Amniotic stem cell (primary cell): ENCODE data around the gene HIP1.
"Not testable (repeated sequence)": the region's sequence is repeated elsewhere in the genome, so short reads cannot be mapped to it uniquely, and the experiment has no call there.

Experiments
- DNase-seq: peaks from one replicate; lab custom pipeline; 2025; lab: John Stamatoyannopoulos, UW

Gene HIP1

GRCh38 chr7:75614401-75614800 is 124.3 kb downstream of the HIP1 start:
- DNase-seq: no peak

DNA sequence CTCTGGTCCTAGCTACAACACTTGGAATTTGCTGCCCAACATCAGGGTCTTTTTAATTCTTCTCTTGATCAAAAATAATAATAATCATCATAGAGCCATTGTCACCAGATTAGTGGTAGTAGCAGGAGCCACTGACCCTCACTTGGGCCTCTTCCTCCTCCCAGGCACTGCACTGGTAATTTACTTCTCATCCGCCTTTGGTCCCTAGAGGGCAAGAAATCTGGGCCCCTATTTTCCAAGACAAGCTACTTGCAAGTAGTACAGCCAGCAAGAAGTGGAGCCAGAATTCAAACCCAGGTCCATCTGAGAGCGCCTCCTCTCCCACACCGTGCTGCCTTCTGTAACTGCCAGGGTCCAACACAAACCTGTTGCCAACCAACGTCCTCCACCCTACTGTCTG is 125.4 kb downstream of the HIP1 start:
- DNase-seq: no peak

GRCh38 chr7:75611557-75612178 is 127.1 kb downstream of the HIP1 start:
- DNase-seq: no peak

DNA sequence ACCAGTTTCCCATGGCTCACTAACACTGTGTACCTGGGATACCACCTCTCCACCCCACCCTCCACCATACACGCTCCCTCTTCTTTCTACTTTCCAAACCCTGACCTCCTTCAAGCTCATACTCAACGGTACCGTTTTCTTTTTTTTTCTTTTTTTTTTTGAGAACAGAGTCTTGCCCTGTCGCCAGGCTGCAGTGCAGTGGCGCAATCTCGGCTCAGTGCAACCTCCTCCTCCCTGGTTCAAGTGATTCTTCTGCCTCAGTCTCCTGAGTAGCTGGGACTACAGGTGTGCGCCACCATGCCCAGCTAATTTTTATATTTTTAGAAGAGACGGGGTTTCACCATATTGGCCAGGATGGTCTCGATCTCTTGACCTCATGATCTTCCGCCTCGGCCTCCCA is 129.3 kb downstream of the HIP1 start:
- not testable (repeated sequence) for DNase-seq

GRCh38 chr7:75608451-75609122 is 130.2 kb downstream of the HIP1 start:
- no peak for DNase-seq

DNA sequence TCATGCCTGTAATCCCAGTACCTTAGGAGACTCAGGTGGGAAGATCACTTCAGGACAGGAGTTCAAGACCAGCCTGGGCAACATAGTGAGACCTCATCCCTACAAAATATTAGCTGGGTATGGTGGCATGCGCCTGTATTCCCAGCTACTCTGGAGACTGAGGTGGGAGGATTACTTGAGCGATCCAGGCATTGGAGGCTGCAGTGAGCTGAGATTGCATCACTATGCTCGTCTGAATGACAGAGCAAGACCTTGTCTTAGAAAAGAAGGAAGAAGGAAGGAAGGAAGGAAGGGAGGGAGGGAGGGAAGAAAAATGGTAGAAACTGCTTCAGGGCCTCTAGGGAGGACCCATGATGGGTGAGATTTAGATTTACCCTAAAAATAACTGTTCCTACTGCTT is 134.3 kb downstream of the HIP1 start:
- DNase-seq: no peak

GRCh38 chr7:75602831-75603230 is 135.9 kb downstream of the HIP1 start:
- not testable (repeated sequence) for DNase-seq

DNA sequence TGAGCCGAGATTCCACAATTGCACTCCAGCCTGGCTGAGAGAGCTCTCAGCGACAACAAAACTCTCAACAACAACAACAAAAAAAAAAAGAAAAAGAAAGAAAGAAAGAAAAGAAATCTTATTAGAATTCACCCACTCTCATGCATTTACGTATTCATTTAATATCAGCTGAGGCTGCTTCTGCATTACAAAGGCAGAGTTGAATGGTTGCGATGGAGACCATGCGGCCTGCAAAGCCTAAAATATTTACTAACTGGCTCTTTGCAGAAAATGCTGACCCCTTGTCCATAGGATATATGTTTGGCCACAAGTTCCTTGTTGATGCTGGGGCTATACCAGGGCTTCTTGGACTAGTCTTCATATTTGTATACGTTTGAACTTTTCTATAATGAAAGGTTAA is 137.2 kb downstream of the HIP1 start:
- DNase-seq: no peak

DNA sequence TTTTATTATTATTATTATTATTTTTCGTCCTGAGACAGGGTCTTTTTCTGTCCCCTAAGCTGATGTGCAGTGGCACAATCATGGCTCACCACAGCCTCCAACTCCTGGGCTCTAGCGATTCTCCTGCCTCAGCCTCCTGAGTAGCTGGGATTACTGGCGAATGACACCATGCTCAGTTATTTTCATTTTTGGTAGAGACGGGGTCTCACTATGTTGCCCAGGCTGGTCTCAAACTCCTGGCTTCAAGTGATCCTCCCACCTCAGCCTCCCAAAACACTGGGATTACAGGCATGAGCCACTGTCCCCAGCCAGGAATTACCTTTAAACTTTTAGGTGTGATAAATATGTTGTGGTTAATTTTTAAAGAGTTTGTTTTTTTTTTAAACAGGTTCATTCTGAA is 138.0 kb downstream of the HIP1 start:
- DNase-seq: not testable (repeated sequence)

- DNase-seq: no peak
These were observed 139.4 kb downstream of the HIP1 start for GRCh38 chr7:75599244-75599781.

GRCh38 chr7:75596727-75597614 is 141.8 kb downstream of the HIP1 start:
- no peak for DNase-seq

GRCh38 chr7:75595766-75596165 is 143.0 kb downstream of the HIP1 start:
- no peak for DNase-seq

DNA sequence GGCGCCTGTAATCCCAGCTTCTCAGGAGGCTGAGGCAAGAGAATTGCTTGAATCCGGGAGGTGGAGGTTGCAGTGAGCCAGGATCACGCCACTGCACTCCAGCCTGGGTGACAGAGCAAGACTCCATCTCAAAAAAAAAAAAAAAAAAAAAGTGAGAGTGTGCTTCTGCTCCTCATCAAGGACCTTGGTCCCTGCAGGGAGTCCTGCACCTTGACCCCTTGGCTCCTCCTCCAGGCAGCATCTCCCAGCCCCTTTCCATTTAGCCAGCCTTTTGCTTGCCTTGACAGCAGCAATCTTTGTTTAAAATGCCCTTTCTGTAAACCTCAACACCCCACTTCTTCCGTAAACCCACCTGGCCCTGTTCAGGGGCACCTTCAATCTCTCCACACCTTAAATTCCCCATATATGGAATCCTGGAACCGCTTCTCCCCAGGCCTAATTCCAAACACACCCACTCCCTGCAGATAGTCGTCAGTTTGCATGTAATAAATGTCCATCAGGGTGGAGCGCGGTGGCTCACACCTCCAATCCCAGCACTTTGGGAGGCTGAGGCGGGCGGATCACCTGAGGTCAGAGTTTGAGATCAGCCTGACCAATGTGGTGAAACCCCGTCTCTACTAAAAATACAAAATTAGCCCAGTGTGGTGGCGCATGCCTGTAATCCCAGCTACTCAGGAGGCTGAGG is 145.1 kb downstream of the HIP1 start:
- DNase-seq: not testable (repeated sequence)

- no peak for DNase-seq
These were observed 147.1 kb downstream of the HIP1 start for GRCh38 chr7:75591467-75592255.

GRCh38 chr7:75590373-75591005 is 148.3 kb downstream of the HIP1 start:
- DNase-seq: no peak

- no peak for DNase-seq
These were observed 154.4 kb downstream of the HIP1 start for GRCh38 chr7:75584354-75584753.

- no peak for DNase-seq
These were observed 155.5 kb downstream of the HIP1 start for GRCh38 chr7:75583255-75583654.

- no peak for DNase-seq
These were observed 158.8 kb downstream of the HIP1 start for GRCh38 chr7:75579899-75580298.

GRCh38 chr7:75578081-75578480 is 160.7 kb downstream of the HIP1 start:
- no peak for DNase-seq

DNA sequence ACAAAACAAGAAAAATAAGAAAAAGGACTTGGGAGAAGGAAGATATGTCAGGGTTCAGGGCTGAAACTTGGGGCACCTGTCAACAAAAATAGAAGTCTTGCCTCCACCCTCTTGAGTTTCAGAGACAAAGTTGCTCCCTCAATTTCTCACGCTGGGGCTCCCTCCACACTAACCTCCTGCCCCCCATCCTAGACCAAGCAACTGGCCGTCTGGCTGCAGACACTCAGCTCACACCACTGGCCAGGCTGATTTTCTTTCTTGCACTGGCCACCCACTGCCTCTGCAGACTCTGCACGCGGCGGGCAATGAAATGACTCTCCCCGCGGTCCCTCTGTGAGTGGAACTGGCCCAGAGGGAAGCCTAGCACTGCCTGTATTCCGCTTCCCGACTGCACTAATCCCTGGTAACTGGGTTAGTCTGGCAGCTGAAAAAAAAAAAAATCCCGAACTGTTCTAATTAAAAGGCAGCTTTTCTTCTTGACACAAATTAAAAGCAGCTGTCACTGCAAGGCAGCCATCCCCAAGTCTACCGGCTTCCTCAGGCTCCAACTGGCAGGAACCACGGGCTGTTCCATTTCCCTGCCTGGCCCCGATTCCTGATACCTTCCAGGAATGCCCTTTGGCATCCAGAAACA is 163.1 kb downstream of the HIP1 start:
- DNase-seq: no peak
